Measurements from ENCODE around the gene IL4. TPM values are rescaled to one million over a fixed set of nuclear protein-coding genes. Genes with fewer than 3 reads are reported as not detected.

IL4 gene
- total and polyA plus RNA-seq, 9 of the 15 experiments (the other 6 are each of a cell fraction or from before 2014, with no cell fraction given) = 0.22 to 0.62 TPM; not detected in 7

DNA sequence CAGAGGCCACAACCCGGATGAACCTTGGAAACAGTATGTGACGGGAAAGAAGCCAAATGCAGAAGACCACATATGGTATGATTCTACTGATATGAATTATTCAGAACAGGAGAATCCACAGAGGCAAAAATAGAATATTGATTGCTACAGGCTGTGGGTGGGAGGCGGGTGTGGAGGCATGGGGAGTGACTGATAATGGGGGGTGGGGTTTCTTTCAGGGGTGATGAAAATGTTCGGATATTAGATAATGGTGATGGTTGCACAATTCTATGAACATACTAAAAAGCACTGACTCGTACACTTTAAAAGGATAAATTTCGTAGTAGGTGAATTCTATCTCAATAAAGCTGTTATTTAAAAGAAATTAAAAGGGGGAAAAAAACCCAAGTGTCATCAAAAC is 10.7 kb downstream of the IL4 start (continued):
- TF ChIP-seq, protein P1, sequence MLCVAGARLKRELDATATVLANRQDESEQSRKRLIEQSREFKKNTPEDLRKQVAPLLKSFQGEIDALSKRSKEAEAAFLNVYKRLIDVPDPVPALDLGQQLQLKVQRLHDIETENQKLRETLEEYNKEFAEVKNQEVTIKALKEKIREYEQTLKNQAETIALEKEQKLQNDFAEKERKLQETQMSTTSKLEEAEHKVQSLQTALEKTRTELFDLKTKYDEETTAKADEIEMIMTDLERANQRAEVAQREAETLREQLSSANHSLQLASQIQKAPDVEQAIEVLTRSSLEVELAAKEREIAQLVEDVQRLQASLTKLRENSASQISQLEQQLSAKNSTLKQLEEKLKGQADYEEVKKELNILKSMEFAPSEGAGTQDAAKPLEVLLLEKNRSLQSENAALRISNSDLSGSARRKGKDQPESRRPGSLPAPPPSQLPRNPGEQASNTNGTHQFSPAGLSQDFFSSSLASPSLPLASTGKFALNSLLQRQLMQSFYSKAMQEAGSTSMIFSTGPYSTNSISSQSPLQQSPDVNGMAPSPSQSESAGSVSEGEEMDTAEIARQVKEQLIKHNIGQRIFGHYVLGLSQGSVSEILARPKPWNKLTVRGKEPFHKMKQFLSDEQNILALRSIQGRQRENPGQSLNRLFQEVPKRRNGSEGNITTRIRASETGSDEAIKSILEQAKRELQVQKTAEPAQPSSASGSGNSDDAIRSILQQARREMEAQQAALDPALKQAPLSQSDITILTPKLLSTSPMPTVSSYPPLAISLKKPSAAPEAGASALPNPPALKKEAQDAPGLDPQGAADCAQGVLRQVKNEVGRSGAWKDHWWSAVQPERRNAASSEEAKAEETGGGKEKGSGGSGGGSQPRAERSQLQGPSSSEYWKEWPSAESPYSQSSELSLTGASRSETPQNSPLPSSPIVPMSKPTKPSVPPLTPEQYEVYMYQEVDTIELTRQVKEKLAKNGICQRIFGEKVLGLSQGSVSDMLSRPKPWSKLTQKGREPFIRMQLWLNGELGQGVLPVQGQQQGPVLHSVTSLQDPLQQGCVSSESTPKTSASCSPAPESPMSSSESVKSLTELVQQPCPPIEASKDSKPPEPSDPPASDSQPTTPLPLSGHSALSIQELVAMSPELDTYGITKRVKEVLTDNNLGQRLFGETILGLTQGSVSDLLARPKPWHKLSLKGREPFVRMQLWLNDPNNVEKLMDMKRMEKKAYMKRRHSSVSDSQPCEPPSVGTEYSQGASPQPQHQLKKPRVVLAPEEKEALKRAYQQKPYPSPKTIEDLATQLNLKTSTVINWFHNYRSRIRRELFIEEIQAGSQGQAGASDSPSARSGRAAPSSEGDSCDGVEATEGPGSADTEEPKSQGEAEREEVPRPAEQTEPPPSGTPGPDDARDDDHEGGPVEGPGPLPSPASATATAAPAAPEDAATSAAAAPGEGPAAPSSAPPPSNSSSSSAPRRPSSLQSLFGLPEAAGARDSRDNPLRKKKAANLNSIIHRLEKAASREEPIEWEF (CRISPR knock-in tag; IDR thresholded peaks at IDR 0.05) = no peak; the same call in 1 of the 2 replicates
- TF ChIP-seq TCF7L2 (IDR thresholded peaks at IDR 0.05; ENCODE audit: low read depth, low read length) (no peak), NONO (IDR thresholded peaks at IDR 0.05; ENCODE audit: low read depth in 2 of 2, low read length in 1 of 2) (no peak), YY1 (IDR thresholded peaks at IDR 0.05; ENCODE audit: borderline replicate concordance in 1 of 3, control insufficient read depth in 1 of 3, extremely low read depth in 1 of 3, insufficient read depth in 3 of 3, insufficient read length in 1 of 3, insufficient replicate concordance in 2 of 3, low read depth in 1 of 3, low read length in 2 of 3) (no peak), ZNF584 (CRISPR knock-in tag; IDR thresholded peaks at IDR 0.05; ENCODE audit: low read depth) (no peak), COPS2 (conservative IDR thresholded peaks at IDR 0.05) (no peak), MTA3 (IDR thresholded peaks at IDR 0.05; ENCODE audit: borderline replicate concordance) (no peak), DNMT1 (IDR thresholded peaks at IDR 0.05) (no peak), ZNF764 (CRISPR knock-in tag; IDR thresholded peaks at IDR 0.05; ENCODE audit: low read depth) (no peak), FOSL1 (tag; conservative IDR thresholded peaks at IDR 0.05) (no peak), NR2C1 (IDR thresholded peaks at IDR 0.05) (no peak), NR2C1 (tag; IDR thresholded peaks at IDR 0.05) (no peak), NFXL1 (CRISPR knock-in tag; IDR thresholded peaks at IDR 0.05) (no peak), ZNF347 (CRISPR knock-in tag; IDR thresholded peaks at IDR 0.05; ENCODE audit: low read depth) (no peak), RNF2 (IDR thresholded peaks at IDR 0.05) (no peak)
- TF ChIP-seq, protein P2, sequence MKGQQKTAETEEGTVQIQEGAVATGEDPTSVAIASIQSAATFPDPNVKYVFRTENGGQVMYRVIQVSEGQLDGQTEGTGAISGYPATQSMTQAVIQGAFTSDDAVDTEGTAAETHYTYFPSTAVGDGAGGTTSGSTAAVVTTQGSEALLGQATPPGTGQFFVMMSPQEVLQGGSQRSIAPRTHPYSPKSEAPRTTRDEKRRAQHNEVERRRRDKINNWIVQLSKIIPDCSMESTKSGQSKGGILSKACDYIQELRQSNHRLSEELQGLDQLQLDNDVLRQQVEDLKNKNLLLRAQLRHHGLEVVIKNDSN (CRISPR knock-in tag; IDR thresholded peaks at IDR 0.05) = no peak
- TF ChIP-seq, protein P3, sequence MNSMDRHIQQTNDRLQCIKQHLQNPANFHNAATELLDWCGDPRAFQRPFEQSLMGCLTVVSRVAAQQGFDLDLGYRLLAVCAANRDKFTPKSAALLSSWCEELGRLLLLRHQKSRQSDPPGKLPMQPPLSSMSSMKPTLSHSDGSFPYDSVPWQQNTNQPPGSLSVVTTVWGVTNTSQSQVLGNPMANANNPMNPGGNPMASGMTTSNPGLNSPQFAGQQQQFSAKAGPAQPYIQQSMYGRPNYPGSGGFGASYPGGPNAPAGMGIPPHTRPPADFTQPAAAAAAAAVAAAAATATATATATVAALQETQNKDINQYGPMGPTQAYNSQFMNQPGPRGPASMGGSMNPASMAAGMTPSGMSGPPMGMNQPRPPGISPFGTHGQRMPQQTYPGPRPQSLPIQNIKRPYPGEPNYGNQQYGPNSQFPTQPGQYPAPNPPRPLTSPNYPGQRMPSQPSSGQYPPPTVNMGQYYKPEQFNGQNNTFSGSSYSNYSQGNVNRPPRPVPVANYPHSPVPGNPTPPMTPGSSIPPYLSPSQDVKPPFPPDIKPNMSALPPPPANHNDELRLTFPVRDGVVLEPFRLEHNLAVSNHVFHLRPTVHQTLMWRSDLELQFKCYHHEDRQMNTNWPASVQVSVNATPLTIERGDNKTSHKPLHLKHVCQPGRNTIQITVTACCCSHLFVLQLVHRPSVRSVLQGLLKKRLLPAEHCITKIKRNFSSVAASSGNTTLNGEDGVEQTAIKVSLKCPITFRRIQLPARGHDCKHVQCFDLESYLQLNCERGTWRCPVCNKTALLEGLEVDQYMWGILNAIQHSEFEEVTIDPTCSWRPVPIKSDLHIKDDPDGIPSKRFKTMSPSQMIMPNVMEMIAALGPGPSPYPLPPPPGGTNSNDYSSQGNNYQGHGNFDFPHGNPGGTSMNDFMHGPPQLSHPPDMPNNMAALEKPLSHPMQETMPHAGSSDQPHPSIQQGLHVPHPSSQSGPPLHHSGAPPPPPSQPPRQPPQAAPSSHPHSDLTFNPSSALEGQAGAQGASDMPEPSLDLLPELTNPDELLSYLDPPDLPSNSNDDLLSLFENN (IDR thresholded peaks at IDR 0.05; ENCODE audit: low read depth in 2 of 2, low read length in 2 of 2) = peak in 1 of 2 experiments; percentile 49; a peak in 1 of 4 replicates
- TF ChIP-seq, protein P4, sequence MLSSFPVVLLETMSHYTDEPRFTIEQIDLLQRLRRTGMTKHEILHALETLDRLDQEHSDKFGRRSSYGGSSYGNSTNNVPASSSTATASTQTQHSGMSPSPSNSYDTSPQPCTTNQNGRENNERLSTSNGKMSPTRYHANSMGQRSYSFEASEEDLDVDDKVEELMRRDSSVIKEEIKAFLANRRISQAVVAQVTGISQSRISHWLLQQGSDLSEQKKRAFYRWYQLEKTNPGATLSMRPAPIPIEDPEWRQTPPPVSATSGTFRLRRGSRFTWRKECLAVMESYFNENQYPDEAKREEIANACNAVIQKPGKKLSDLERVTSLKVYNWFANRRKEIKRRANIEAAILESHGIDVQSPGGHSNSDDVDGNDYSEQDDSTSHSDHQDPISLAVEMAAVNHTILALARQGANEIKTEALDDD (IDR thresholded peaks at IDR 0.05) = no peak

All from K562 (cell line).